GM18507 (cell line): ENCODE results near the gene ARID1B.

ENCODE experiments used
- DNase-seq: peaks from one replicate; pipeline ENCODE4 v3.0.0; 2011; ENCODE audit warnings: low read depth; ENCODE audit not compliant: insufficient read length; ENCODE audit errors: extremely low spot score
- FAIRE-seq: peaks from 2 replicates; lab custom pipeline; 2011; peaks lifted over from hg19 to GRCh38; lab: Jason Lieb, UNC

ARID1B gene

DNA sequence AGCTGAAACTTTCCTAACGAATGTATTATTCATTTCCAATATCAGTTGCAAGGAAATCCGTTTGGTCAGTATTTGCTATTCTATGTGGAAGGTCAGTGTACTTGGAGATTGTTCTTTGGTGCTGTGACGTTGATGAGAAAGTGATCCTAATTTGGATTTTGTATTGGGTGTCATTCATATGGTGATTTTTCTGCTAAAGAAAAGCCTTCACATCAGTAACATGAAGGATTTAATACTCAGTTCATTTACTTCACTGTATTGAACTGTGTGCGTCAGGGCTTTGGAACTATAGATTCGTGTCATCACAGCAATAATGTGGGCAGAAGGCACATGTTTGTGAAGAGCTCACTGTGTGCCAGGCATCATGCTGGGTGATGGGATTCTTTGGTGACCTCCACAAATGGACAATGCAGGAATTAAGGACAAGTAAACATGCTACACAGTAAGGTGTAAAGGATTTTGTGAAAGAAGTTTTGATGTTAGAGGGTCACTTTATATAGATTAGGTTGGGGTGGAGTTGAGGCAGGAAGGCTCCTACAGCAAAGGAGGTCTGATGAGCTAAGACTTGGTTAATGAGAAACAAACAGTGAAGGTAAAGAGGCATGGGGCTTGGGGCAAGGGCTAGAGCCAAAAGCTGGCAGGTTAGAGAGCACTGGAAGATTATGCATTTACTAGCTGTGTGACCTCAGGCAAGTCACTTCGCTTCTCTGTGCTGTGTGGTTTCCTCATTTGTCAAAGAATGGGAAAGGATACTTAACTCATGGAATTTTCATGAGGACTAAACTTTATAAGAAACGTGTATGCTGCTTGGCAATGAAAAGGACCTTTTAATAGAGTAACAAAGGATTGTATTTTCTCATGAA, 12.1 kb downstream of the ARID1B start:
- FAIRE-seq (peak; percentile 49), DNase-seq (no peak)

DNA sequence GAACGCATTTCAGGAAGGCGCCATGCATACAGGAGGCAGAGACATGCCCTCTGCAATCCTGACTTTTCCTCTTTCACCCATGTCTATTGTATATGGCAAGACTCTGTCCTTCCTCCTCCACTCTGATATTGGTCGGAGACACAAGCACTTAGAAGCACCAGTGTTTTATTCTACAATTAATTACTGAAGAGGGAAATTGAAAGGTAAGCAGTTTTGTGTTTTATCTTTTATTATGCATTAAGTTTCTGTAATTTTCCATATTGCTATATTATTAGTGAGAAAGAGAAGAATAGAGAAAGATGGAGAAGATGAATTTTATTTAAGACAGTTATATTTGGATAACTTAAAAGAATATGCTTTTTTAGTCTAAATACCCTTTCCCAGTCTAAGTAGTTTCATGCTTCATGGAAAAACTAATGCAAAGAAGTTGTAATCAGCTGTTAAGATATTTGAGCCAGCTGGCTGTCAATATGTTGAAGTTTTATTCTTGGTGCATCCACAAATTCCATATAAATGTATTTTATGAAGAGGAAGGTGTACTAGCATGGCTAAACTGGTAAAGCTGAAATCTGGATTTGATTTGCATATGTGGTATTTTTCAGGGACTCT, 13.6 kb downstream of the ARID1B start:
- FAIRE-seq, result no peak
- DNase-seq, result no peak

DNA sequence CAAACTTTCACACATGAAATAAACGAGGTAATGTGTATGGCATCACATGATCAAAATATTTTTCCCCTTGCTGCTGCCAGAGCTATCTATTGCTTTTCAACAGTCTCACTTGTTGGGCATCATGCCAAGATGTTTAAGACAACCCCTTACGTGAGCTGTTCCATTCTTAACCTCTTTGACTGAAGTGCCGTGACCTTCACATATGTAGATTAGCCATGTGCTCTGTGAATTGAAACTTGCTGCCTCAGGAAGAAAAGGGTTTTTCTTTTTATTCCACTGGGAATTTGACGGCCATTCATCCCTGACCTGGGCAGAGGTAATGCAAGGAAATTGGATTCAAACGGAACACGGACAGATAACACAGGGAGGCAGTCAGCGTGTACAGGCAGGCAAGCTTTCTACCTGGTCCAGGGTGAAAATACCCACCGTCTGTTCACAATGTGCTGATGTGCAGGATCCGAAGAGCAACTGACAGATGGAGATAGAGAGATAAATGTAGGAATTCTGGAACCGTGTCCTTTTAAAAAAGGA, 14.2 kb downstream of the ARID1B start:
- FAIRE-seq (peak; percentile 85), DNase-seq (no peak)

- DNase-seq, result no peak
Measured at GRCh38 chr6:156793200-156793599, 16.0 kb downstream of the ARID1B start.

DNA sequence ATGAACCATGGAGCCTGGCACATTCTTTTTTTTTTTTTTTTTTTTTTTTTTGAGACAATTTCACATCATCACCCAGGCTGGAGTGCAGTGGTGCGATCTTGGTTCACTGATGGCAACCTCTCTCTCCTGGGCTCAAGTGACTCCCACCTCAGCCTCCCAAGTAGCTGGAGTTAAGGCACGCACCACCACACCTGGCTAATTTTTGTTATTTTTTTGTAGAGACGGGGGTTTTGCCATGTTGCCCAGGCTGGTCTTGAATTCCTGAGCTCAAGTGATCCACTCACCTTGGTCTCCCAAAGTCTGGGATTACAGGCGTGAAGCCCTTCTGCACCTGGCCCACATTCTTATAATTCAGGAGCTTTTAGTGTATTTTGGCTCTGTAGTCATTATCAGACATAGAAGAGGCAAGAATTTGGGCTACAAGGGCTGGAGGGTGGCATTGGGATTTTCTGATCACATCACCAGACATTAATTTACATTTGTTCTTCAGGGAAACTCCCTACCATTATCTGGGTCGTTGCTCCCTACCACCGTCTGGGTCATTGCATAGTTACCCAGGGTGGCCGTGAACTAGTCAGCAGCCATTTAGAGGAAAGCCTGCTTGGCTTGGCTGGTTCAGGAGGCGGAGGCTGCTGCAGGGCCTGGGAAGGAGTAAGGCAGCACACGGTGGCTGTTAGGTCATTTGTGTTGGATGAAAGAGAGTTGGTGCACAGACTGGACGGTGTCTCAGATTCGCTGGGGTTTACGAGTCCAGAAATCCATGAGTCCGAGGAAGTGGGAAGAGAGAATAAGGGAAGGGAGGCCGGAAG, 17.6 kb downstream of the ARID1B start:
- FAIRE-seq, result peak; percentile 62
- no peak for DNase-seq

More at GRCh38 chr6:156793200-156793599, 16.0 kb downstream of the ARID1B start:
- no peak for FAIRE-seq

GRCh38 chr6:156795825-156796224, 18.6 kb downstream of the ARID1B start:
- no peak for FAIRE-seq
- no peak for DNase-seq

DNA sequence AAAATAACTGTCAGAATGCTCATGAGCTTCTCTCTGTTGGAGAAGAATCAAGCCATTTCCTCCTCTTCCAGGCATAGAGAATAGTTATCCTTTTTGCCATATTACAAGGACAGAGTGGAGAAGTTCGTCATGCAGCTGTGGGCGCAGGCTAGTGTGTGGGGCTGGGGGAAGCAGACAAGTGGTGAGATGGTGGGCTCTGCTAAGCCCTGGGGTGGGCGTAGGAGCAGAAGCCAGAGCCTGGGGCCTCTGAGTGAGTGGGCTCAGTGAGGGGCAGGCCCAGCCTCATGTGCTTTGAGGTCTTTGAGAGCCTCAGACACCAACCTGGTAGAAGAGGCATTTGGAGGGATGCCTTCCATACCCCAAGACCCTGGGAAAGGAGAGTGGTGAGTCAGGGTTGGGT, 19.4 kb downstream of the ARID1B start:
- DNase-seq (no peak), FAIRE-seq (no peak)

DNA sequence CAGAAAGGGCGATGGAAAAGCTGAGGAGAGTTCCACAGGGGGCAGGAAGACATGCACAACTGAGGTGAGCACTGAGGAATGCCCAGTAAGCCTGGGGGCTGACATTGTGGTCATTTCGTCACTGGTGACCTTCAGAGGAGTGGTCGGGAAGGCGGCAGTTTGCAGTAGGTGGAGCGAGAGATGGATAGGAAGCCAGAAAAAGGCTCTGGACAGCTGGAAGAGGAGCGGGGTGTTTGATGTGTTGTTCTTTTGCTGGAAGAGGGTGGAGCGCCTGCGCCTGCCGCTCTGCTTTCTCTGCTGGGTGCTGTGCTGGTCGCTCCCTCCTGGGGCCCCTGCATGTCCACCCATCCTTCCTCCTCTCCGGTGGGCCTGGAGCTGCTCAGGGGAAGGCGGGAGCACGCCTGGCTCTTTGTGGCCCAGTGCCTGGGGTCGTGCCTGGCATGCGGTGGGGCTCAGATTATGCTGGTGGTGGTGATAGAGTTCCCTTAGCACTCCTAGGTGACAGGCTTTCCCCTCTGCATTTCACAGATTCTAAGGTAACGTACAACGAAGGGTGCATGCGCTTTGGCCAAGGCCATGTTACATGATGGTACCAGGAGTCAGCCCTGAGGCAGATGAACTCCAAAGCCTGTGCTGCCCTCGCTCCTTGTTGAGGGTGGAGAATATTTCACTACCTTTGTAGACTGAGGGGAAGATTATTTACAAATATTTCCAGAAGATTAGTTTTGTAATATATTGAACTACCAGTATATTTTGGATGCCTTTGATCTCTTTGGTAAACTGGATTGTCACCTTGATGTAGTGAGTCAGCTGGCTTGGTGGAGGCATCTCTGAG, 20.9 kb downstream of the ARID1B start:
- FAIRE-seq (no peak), DNase-seq (no peak)

DNA sequence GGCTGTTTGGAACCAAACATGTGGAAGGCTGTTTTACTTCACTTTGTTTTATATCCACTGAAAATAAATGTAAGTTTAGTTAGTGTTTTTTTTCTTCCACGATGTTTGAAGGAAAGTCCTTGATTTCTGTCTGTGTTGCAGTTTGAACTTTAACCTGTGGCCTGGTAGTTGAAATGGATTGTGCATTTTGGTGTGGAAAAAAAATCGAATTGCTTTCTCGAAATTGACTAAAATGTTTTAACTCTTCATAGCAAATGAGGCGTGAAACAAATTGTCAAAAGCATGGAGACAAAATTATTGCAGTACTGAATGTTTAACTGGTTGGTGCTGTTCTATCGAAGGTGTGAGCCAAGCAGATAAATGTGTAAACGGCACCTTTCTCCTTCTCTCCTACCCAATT, 24.5 kb downstream of the ARID1B start:
- FAIRE-seq (no peak), DNase-seq (no peak)

DNA sequence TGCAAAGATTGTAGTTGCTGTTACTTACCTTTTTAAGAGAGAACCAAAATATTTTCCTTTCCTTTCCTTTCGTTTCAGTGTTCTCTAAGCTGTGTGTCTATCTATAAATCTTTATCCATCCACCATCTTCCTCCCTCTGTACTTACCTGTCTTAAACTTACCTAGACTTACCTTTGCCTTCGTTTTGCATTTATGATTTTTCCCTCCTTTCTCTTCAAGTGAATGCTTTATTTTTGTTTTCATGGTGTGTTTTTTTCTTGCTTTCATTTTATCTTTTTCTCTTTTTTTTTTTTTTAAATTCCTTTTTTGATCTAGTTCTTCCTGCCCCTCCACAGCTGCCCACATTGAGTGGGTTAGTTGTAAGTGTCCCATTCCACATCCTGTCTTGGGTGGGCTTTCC, 26.2 kb downstream of the ARID1B start:
- no peak for FAIRE-seq
- no peak for DNase-seq

- FAIRE-seq, result no peak
Measured at GRCh38 chr6:156804402-156804801, 27.2 kb downstream of the ARID1B start.

DNA sequence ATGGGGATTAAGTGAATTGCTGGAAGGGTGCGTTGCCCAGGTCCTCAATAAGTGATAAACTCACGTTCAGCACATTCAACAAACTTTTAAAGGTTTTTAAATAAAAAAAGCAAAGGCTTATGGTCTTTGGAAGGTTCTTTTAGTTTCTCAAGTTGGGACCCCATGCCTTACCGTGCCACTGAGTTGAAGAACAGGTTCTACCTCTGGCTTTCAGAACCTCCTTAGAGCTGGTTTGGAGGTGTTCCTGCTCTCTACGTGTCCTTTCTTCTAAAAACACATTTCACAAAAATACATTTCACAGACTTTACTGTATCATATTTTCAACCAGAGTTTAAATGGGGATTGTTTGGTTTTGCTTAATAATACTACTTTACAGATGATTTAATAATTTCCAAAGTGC, 29.0 kb downstream of the ARID1B start:
- FAIRE-seq, result no peak
- no peak for DNase-seq

More at GRCh38 chr6:156804402-156804801, 27.2 kb downstream of the ARID1B start:
- no peak for DNase-seq

DNA sequence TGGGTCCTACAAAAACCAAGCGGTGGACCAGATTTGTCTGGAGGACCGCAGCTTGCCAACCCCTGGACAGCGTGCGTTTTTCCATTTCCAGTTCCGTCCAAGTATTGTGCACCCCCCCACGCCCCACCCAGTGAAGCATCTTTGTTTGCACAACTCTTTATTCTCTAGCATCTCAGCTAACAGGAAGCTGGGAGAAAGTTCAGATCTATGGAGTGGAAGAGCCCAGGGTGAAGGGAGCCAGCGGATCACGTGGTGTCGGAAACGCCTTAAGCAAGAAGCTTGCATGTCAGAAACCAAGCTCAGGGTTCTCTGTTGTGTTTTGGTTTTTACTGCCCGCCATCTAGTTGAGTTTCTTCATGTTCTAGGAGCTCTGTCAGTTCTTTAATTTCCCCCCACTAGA, 29.9 kb downstream of the ARID1B start:
- no peak for FAIRE-seq
- no peak for DNase-seq

- FAIRE-seq, result no peak
- no peak for DNase-seq
Measured at GRCh38 chr6:156807795-156808194, 30.6 kb downstream of the ARID1B start.

- no peak for DNase-seq
- FAIRE-seq, result peak; percentile 49
Measured at GRCh38 chr6:156808287-156808686, 31.1 kb downstream of the ARID1B start.

DNA sequence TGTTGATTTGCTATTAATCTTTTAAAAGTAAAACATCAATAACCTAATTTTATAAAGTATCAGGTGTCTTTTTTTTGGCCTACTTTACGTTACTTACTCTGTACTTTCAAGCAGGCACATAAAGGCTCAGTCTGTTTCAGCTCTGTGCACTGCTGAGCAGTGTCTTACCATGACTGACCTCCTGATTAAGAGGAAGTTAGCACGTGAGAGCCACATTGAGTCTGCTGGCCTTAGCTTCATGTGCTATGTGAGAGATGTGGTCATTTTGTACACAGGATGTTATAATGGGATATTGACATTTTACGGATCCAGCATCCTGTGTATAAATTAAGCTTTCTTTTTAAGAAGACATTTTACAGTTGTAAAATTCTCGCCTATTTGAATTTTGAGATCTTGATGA, 31.9 kb downstream of the ARID1B start:
- DNase-seq (no peak), FAIRE-seq (peak; percentile 88)

DNA sequence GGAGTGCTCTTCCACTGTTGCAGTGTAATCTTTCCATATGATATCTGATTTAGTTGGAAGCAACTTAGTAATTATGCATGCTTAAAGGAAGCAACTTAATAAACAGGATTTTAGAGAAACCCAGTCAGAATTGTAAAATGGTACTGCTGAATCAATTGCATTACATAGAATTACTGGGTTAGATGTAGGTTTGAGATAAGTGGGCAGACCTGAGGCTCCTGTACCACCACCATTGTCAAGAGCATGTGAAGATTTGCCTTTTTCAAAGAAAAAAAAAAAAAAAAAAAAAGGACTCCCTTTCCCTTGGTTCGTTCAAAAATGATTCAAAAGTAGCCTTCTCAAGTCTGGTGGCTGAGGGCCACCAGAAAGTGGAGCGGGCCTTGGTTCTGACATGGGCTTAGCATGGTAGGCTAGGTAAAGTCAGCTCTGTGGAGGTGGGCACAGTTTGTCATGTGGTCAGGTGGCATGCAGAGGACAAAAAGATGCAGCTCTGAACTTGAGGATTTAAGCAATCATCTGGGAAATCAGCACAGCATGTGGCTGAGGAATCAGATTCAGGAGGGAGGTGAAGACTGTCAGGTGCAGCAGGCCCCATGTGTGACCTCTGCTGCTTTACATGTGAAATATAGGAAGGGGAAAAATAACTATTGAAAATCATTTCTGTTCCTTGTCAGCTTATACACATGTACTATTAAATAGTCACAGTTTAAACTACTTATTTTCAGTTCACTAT, 32.4 kb downstream of the ARID1B start:
- peak; percentile 53 for FAIRE-seq
- DNase-seq, result no peak

DNA sequence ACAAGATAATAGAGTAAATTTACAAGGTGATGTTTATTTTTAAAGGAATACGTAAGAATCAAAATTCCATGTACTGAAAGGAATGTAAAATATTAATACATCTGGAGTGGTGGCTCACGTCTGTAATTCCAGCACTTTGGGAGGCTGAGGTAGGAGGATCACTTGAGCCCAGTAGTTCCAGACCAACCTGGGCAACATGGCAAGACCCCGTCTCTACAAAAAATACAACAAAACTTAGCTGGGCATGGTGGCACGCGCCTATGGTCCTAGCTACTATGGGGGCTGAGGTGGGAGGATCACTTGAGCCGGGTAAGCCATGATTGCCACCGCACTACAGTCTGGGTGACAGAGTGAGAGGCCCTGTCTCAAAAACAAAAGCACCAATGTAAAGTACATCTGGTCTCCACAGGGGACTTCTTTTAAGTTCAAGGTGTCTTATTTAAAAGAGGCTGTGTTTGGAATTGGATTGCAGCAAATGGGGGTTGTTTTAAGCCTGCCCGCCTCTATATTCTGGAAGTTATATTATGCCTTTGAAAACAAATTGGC, 36.9 kb downstream of the ARID1B start:
- DNase-seq, result no peak
- no peak for FAIRE-seq
